SK-N-SH (cell line): Measurements from ENCODE around the gene DPF1.

ENCODE experiments used
- CHD2 ChIP-seq: fragments of 150-350 bp; IDR thresholded peaks from 2 replicates; pipeline ENCODE4 v1.6.1; 2018; ENCODE audit warnings: low read length; ENCODE audit not compliant: partially characterized antibody
- MEF2A ChIP-seq: IDR thresholded peaks from 2 replicates; pipeline ENCODE4 v1.4.0; 2012; ENCODE audit warnings: low read depth, borderline replicate concordance
- NRF1 ChIP-seq: IDR thresholded peaks from 2 replicates; pipeline ENCODE4 v1.6.1; 2012; ENCODE audit warnings: low read depth, mild to moderate bottlenecking, low read length
- RXRA ChIP-seq: IDR thresholded peaks from 2 replicates; pipeline ENCODE4 v1.4.0; 2012; ENCODE audit warnings: low read depth, mild to moderate bottlenecking, borderline replicate concordance
- YY1 ChIP-seq: IDR thresholded peaks from 2 replicates; pipeline ENCODE4 v1.4.0; 2012; ENCODE audit warnings: low read depth, mild to moderate bottlenecking
- TF ChIP-seq, protein P1 (sequence below): fragments of 200-600 bp; sonication (generic); IDR thresholded peaks from 2 replicates; pipeline ENCODE4 v1.6.1; 2017; ENCODE audit warnings: antibody characterized with exemption, mild to moderate bottlenecking, moderate library complexity
- TF ChIP-seq, protein P2 (sequence below): IDR thresholded peaks from 2 replicates; pipeline ENCODE4 v1.4.0; 2012; ENCODE audit warnings: low read depth
- TF ChIP-seq, protein P3 (sequence below): IDR thresholded peaks from 2 replicates; pipeline ENCODE4 v1.6.1; 2012; ENCODE audit warnings: mild to moderate bottlenecking, low read depth, low read length, moderate library complexity

DNA sequence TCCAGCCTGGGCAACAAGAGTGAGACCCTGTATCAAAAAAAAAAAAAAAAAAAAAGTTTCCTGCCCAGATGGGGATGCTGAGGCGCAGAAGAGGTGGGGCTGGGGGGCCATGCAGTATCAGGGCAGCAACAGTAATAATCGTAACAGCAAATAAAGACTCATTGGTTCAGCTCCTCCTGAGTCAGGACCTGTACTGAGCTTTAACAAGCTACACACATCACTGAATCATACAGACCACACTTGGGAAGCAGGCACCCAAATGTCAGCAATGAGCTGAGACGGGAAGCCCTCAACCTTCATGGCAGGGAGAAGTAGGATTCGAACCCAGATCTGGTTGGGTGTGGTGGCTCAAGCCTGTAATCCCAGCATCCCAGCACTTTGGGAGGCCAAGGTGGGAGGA lies 10.6 kb upstream of the DPF1 start:
- TF ChIP-seq, protein P1, sequence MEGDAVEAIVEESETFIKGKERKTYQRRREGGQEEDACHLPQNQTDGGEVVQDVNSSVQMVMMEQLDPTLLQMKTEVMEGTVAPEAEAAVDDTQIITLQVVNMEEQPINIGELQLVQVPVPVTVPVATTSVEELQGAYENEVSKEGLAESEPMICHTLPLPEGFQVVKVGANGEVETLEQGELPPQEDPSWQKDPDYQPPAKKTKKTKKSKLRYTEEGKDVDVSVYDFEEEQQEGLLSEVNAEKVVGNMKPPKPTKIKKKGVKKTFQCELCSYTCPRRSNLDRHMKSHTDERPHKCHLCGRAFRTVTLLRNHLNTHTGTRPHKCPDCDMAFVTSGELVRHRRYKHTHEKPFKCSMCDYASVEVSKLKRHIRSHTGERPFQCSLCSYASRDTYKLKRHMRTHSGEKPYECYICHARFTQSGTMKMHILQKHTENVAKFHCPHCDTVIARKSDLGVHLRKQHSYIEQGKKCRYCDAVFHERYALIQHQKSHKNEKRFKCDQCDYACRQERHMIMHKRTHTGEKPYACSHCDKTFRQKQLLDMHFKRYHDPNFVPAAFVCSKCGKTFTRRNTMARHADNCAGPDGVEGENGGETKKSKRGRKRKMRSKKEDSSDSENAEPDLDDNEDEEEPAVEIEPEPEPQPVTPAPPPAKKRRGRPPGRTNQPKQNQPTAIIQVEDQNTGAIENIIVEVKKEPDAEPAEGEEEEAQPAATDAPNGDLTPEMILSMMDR, result no peak
- TF ChIP-seq, protein P2, sequence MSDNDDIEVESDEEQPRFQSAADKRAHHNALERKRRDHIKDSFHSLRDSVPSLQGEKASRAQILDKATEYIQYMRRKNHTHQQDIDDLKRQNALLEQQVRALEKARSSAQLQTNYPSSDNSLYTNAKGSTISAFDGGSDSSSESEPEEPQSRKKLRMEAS, result no peak
- TF ChIP-seq RXRA (no peak), YY1 (no peak), NRF1 (no peak), MEF2A (no peak), CHD2 (no peak)
- TF ChIP-seq, protein P3, sequence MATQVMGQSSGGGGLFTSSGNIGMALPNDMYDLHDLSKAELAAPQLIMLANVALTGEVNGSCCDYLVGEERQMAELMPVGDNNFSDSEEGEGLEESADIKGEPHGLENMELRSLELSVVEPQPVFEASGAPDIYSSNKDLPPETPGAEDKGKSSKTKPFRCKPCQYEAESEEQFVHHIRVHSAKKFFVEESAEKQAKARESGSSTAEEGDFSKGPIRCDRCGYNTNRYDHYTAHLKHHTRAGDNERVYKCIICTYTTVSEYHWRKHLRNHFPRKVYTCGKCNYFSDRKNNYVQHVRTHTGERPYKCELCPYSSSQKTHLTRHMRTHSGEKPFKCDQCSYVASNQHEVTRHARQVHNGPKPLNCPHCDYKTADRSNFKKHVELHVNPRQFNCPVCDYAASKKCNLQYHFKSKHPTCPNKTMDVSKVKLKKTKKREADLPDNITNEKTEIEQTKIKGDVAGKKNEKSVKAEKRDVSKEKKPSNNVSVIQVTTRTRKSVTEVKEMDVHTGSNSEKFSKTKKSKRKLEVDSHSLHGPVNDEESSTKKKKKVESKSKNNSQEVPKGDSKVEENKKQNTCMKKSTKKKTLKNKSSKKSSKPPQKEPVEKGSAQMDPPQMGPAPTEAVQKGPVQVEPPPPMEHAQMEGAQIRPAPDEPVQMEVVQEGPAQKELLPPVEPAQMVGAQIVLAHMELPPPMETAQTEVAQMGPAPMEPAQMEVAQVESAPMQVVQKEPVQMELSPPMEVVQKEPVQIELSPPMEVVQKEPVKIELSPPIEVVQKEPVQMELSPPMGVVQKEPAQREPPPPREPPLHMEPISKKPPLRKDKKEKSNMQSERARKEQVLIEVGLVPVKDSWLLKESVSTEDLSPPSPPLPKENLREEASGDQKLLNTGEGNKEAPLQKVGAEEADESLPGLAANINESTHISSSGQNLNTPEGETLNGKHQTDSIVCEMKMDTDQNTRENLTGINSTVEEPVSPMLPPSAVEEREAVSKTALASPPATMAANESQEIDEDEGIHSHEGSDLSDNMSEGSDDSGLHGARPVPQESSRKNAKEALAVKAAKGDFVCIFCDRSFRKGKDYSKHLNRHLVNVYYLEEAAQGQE, result no peak
